ENCODE measurements around the gene TTC16.

GRCh38 chr9:127754099-127755060 lies 38.5 kb downstream of the TTC16 start:
- TF ChIP-seq CTCF (IDR thresholded peaks at IDR 0.05) (no peak), POLR2A (IDR thresholded peaks at IDR 0.05) (no peak)
